DOHH2 (cell line): ENCODE results near the gene TNRC18.

ENCODE experiments used
- EZH2phosphoT487 ChIP-seq: fragments of 200-600 bp; sonication (generic); IDR thresholded peaks from 2 replicates; pipeline ENCODE4 v1.6.1; 2017; ENCODE audit warnings: borderline replicate concordance, mild to moderate bottlenecking, antibody characterized with exemption, low read length, moderate library complexity, mixed read lengths
- TF ChIP-seq, protein P1 (sequence below): fragments of 200-600 bp; sonication (generic); IDR thresholded peaks from one replicate; pipeline ENCODE4 v1.5.1; 2014; ENCODE audit warnings: antibody characterized with exemption, mild to moderate bottlenecking, low read depth, low read length; ENCODE audit not compliant: poor library complexity, severe bottlenecking

DNA sequence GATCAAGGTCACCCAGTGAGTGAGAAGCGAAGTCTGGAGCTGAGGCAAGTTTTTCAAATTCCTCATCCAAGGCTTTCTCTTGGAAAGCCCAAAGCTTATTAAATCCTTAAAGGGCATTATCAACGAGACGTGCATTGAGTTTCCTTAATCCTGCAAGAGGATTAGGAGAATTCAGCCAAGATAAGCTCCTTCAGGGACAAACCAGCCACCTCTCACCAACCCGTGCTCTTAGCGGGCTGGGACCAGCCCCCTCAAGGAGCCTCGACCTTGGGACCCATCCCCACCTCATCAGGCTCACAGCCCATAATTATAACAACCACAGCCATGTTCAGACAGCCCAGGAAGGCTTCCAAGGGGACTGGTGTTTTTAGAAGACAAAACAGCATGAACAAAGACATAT is 152.8 kb downstream of the TNRC18 start:
- TF ChIP-seq, protein P1, sequence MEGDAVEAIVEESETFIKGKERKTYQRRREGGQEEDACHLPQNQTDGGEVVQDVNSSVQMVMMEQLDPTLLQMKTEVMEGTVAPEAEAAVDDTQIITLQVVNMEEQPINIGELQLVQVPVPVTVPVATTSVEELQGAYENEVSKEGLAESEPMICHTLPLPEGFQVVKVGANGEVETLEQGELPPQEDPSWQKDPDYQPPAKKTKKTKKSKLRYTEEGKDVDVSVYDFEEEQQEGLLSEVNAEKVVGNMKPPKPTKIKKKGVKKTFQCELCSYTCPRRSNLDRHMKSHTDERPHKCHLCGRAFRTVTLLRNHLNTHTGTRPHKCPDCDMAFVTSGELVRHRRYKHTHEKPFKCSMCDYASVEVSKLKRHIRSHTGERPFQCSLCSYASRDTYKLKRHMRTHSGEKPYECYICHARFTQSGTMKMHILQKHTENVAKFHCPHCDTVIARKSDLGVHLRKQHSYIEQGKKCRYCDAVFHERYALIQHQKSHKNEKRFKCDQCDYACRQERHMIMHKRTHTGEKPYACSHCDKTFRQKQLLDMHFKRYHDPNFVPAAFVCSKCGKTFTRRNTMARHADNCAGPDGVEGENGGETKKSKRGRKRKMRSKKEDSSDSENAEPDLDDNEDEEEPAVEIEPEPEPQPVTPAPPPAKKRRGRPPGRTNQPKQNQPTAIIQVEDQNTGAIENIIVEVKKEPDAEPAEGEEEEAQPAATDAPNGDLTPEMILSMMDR, result no peak
- no peak for TF ChIP-seq EZH2phosphoT487
